Retinal pigment epithelial cell (primary cell): ENCODE data around the gene DCST1.
"Not testable (repeated sequence)": the region's sequence is repeated elsewhere in the genome, so short reads cannot be mapped to it uniquely, and the experiment has no call there.

ENCODE experiments used
- DNase-seq: peaks from one replicate; pipeline ENCODE4 v3.0.0-alpha.2; 2010; ENCODE audit warnings: low read depth
- H3K4me3 ChIP-seq: 2 replicates; pipeline ENCODE4 v1.5.1; 2011; ENCODE audit warnings: mild to moderate bottlenecking, low read length, control low read depth, moderate library complexity
- CTCF ChIP-seq: conservative IDR thresholded peaks from 2 replicates; pipeline ENCODE4 v1.5.1; 2011; ENCODE audit warnings: low read depth, low read length, control low read depth, inconsistent platforms

The DCST1 gene

DNA sequence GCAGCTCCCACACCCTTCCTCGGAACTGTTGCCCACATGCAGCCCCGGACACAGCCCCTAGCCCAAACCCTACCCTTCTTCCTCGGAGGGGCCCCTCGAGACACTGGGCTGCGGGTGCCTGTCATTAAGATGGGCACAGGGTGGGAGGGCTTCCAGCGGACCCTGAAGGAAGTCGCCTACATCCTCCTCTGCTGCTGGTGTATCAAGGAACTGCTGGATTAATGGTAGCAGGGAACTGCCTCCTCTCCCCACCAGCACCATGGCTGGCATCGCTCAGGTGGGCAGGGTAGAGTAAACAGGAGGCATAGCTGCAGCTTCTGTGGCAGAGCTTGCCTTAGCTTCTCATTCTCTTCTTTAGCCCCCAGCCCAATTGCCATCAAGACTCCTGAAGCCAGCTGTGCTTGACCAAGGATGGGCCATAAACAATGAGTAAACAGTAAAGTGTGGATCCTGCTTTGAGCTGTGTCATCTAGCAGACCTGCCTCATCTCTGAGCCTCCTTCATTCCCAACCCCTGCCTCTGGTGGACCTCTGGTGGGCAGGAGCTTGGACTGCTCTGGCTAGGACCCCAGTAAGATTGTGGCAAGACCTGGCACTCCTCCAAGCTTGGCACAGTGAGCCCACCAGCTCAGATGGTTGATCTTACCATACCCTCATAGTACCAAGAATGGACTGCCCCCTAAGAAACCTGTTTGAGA lies 39.9 kb upstream of the DCST1 start, which contains the start of gene LENEP:
TSS of gene LENEP (plus strand) at position 15 of the 697 bp plus-strand sequence. CDS start at position 37, 22 bp downstream.
- no peak for DNase-seq
- TF ChIP-seq CTCF: no peak
- H3K4me3 ChIP-seq: no peak within 1 kb of the TSS

DNA sequence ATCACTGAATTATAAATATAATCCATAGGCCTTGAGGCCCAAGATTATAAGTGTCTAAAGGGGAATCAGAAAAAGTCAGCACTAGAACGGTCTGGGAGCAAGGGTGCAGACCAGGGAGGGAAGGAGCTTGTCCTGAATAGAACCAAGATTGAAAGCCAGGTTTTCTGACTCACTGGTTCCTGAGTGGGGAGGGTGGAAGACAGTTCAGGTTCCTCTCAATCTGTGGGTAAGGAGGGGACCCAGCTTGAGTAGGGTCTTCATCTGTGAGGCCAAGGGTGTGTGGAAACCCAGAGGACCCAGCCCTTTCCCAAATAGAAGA lies 39.4 kb upstream of the DCST1 start:
- H3K4me3 ChIP-seq: no peak overlapping the region
- no peak for TF ChIP-seq CTCF
- DNase-seq: no peak

DNA sequence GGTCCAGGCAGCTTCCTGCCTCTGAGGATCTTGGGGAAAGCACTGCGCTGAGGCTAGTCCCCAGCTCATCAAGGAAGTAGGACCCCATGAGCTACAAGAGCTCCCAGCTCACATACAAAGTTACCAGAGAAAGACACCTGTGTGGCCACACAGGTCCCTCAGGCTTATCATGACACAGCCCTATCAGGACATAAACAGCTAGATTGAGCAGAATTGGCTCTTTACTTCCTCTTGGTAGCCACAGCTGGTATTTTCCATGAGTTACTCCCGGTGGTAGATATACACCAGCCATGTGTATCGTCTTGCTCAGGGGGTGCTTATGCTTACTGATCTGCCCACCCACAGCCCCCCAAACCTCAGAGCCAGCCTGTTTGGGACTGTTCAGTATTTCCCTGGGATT lies 39.0 kb upstream of the DCST1 start:
- no peak for DNase-seq
- no peak overlapping the region for H3K4me3 ChIP-seq
- no peak for TF ChIP-seq CTCF

GRCh38 chr1:154995301-154995983 lies 38.2 kb upstream of the DCST1 start:
- DNase-seq: not testable (repeated sequence)

GRCh38 chr1:154996966-154997701 lies 36.5 kb upstream of the DCST1 start:
- no peak for DNase-seq
- no peak overlapping the region for H3K4me3 ChIP-seq
- no peak for TF ChIP-seq CTCF

More at GRCh38 chr1:154995301-154995983, 38.2 kb upstream of the DCST1 start:
- H3K4me3 ChIP-seq: not testable (repeated sequence)
- peak; percentile 60 for TF ChIP-seq CTCF

DNA sequence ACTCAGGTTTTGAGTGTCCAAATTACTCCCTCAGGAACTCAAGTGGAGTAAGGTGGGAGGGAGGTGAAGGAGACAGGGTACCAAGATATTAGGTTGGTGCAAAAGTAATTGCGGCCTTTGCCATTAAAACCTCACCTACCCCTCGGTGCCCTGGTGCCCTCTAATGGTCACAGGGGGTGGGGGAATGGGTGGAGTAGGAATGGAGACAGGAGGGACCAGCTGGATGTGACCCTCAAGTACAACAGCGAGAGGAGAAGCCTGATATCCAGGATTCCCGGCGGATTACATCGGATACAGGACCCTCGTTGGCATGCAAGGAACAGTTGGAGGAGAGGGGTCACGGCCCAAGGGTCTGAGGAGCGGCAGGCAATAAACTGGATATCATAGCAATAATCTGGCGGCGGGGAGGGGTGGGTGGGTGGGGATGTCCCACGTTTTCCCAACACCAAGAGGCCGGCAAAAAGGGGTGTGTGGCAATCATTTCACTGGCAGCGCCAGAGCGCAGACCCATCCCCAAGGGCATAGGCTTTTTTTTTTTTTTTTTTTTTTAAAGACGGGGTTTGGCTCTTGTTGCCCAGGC lies 35.3 kb upstream of the DCST1 start:
- TF ChIP-seq CTCF: peak; percentile 15
- H3K4me3 ChIP-seq: no peak overlapping the region
- no peak for DNase-seq
